CD14-positive monocyte (primary cell): ENCODE results near the gene SLU7. TPM values are rescaled to one million over a fixed set of nuclear protein-coding genes. Genes with fewer than 3 reads are reported as not detected.
A peak's percentile ranks its signal among the peaks of the same experiment; 100 is the strongest.

Experiments
- DNase-seq, 3 donors: peaks; one replicate each; pipeline ENCODE4 v3.0.0-alpha.2; 2011 to 2022
- H2AFZ ChIP-seq: 2 replicates; pipeline ENCODE4 v1.6.0; 2012; ENCODE audit warnings: mild to moderate bottlenecking, low read depth, low read length, inconsistent platforms; ENCODE audit not compliant: insufficient read depth, poor library complexity, severe bottlenecking
- H3K27ac ChIP-seq, 2 donors: 1 replicate in 1 of 2; 2 replicates in 1 of 2; pipeline ENCODE4 v1.5.1; 2012 to 2013; ENCODE audit warnings: low read length in 2 of 2, control low read depth in 1 of 2, inconsistent platforms in 1 of 2, low read depth in 1 of 2, mild to moderate bottlenecking in 1 of 2
- H3K27me3 ChIP-seq, 2 donors: one replicate each; pipeline versions ENCODE4 v1.6.0 to v1.6.1; 2011 to 2013; ENCODE audit warnings: low read length in 2 of 2; ENCODE audit not compliant: control insufficient read depth in 2 of 2, insufficient read depth in 2 of 2
- H3K36me3 ChIP-seq, 2 donors: replicated peaks in 1 of 2; 1 replicate in 1 of 2; 2 replicates in 1 of 2; pipeline versions ENCODE4 v1.5.1 to v1.6.1; 2012 to 2013; ENCODE audit warnings: low read length in 2 of 2, control low read depth in 1 of 2, inconsistent platforms in 1 of 2, mild to moderate bottlenecking in 1 of 2; ENCODE audit not compliant: insufficient read depth in 2 of 2, control insufficient read depth in 1 of 2
- H3K4me1 ChIP-seq, 2 donors: 1 replicate in 1 of 2; 2 replicates in 1 of 2; pipeline versions ENCODE4 v1.5.1 to v1.6.1; 2012 to 2013; ENCODE audit warnings: low read length in 2 of 2, control low read depth in 1 of 2, inconsistent platforms in 1 of 2, mild to moderate bottlenecking in 1 of 2, moderate library complexity in 1 of 2; ENCODE audit not compliant: insufficient read depth in 2 of 2, control insufficient read depth in 1 of 2
- H3K4me2 ChIP-seq: replicated peaks from 2 replicates; pipeline ENCODE3; 2012; ENCODE audit warnings: low read length, moderate library complexity, mild to moderate bottlenecking; ENCODE audit not compliant: poor library complexity, severe bottlenecking; ENCODE audit errors: extremely low read depth
- H3K4me3 ChIP-seq, 3 experiments: fragments of 200-600 bp in 1 of 3; sonication (generic) in 1 of 3; replicated peaks in 1 of 3; 1 replicate in 2 of 3; 2 replicates in 1 of 3; pipeline ENCODE4 v1.5.1; 2011 to 2013; ENCODE audit warnings: low read length in 3 of 3, mild to moderate bottlenecking in 3 of 3, control low read depth in 2 of 3, low read depth in 2 of 3, inconsistent platforms in 1 of 3, moderate library complexity in 1 of 3
- H3K79me2 ChIP-seq: 2 replicates; pipeline ENCODE4 v1.6.0; 2012; ENCODE audit warnings: mild to moderate bottlenecking, control low read depth, inconsistent platforms, low read length, moderate library complexity; ENCODE audit not compliant: insufficient read depth
- H3K9ac ChIP-seq: 2 replicates; pipeline ENCODE4 v1.6.0; 2017; ENCODE audit warnings: low read length, mild to moderate bottlenecking; ENCODE audit not compliant: insufficient read depth, poor library complexity, severe bottlenecking
- H3K9me3 ChIP-seq, 2 donors: replicated peaks in 1 of 2; 1 replicate in 1 of 2; 2 replicates in 1 of 2; pipeline versions ENCODE4 v1.5.1 to v1.6.1; 2012 to 2013; ENCODE audit warnings: low read length in 2 of 2, control low read depth in 1 of 2; ENCODE audit not compliant: control insufficient read depth in 1 of 2, insufficient read depth in 1 of 2
- H4K20me1 ChIP-seq: 2 replicates; pipeline ENCODE4 v1.6.0; 2012; ENCODE audit warnings: mild to moderate bottlenecking, low read length, control low read depth, moderate library complexity; ENCODE audit not compliant: insufficient read depth
- H3K27ac Mint-ChIP-seq, 7 donors: one replicate each; pipeline ENCODE4 v1.8.0; 2020; ENCODE audit warnings: mild to moderate bottlenecking in 7 of 7, mixed read lengths in 7 of 7, moderate library complexity in 6 of 7, inconsistent platforms in 2 of 7
- H3K27me3 Mint-ChIP-seq, 3 donors: one replicate each; pipeline ENCODE4 v1.8.0; 2021 to 2022; ENCODE audit warnings: low read depth in 3 of 3, mild to moderate bottlenecking in 3 of 3, mixed read lengths in 3 of 3, moderate library complexity in 3 of 3, inconsistent platforms in 1 of 3
- H3K36me3 Mint-ChIP-seq, 2 donors: one replicate each; pipeline ENCODE4 v1.8.0; 2020; ENCODE audit warnings: mixed read lengths in 2 of 2, inconsistent platforms in 1 of 2, mild to moderate bottlenecking in 1 of 2
- H3K4me1 Mint-ChIP-seq: one replicate; pipeline ENCODE4 v1.8.0; 2020; ENCODE audit warnings: mild to moderate bottlenecking, mixed read lengths
- H3K4me3 Mint-ChIP-seq, 2 donors: one replicate each; pipeline ENCODE4 v1.8.0; 2020; ENCODE audit warnings: mild to moderate bottlenecking in 2 of 2, mixed read lengths in 2 of 2, moderate library complexity in 1 of 2
- H3K9me3 Mint-ChIP-seq, 7 donors: one replicate each; pipeline ENCODE4 v1.8.0; 2020 to 2022; ENCODE audit warnings: mixed read lengths in 7 of 7, mild to moderate bottlenecking in 6 of 7, moderate library complexity in 6 of 7, inconsistent platforms in 2 of 7
- CTCF ChIP-seq: fragments of 200-600 bp; IDR thresholded peaks from one replicate; pipeline ENCODE4 v1.8.0; 2022; ENCODE audit warnings: antibody characterized with exemption, mild to moderate bottlenecking
- WGBS: methylation state at CpG from one replicate; pipeline ENCODE4 v1.1.5; 2013; ENCODE audit warnings: missing lambda C conversion rate; ENCODE audit not compliant: insufficient coverage; 5-methylcytosine and 5-hydroxymethylcytosine counted together
- intact Hi-C, 2 donors: fragments of 100-400 bp; cut with micrococcal nuclease; formaldehyde crosslinking; loops; one replicate each; pipeline versions ENCODE4 v1.15.0 to v1.15.1; 2023
- polyA plus RNA-seq, 3 donors: library from polyadenylated mRNA; depleted of rRNA in 1 of 3; unstranded in 2 of 3; stranded (reverse) in 1 of 3; fragments of 300-500 nt in 2 of 3; fragments of >200 nt in 1 of 3; fragmentation: Illumina TruSeq in 2 of 3; gene quantifications; 1 replicate in 2 of 3; 2 replicates in 1 of 3; pipeline ENCODE4 v1.2.3, GENCODE V29; 2012 to 2021

The SLU7 gene
- polyA plus RNA-seq, 3 donors = 38.4 to 61.6 (median 42.3) TPM

- H3K9ac ChIP-seq = no peak overlapping the region
- no peak overlapping the region for H2AFZ ChIP-seq
- no peak overlapping the region for H3K4me3 ChIP-seq
- Mint-ChIP-seq H3K4me3 (no peak overlapping the region), H3K9me3 (peaks cover 0 to 2% (median 0%) of the 10 kb centered on the region in 7 donors), H3K27ac (peak overlapping the region in 1 of 7 donors; percentile 57), H3K27me3 (peaks cover 2 to 5% (median 3%) of the 10 kb centered on the region in 3 donors), H3K4me1 (peaks cover 25% of the 10 kb centered on the region), H3K36me3 (no peaks in the 10 kb centered on the region)
- no peaks in the 10 kb centered on the region for H3K27me3 ChIP-seq
- no peak overlapping the region for H3K27ac ChIP-seq
- intact Hi-C loops = no loop called here
- H3K4me1 ChIP-seq = peaks cover 22 to 28% of the 10 kb centered on the region in 2 donors
- H4K20me1 ChIP-seq = no peaks in the 10 kb centered on the region
- H3K4me2 ChIP-seq = no peak overlapping the region
- H3K9me3 ChIP-seq = no peaks in the 10 kb centered on the region
- no peak for DNase-seq
- H3K79me2 ChIP-seq = no peaks in the 10 kb centered on the region
- no peak for TF ChIP-seq CTCF
- H3K36me3 ChIP-seq = no peaks in the 10 kb centered on the region
- 65% methylated on average over 6 of the region's 7 CpGs for WGBS
Measured at GRCh38 chr5:160463740-160464465, 45.0 kb upstream of the SLU7 start.

- Histone ChIP-seq H3K27ac (no peak overlapping the region), H3K4me2 (no peak overlapping the region), H3K4me1 (peaks cover 20 to 21% of the 10 kb centered on the region in 2 donors), H3K79me2 (no peaks in the 10 kb centered on the region), H2AFZ (no peak overlapping the region), H3K27me3 (no peaks in the 10 kb centered on the region), H3K9me3 (no peaks in the 10 kb centered on the region), H3K36me3 (no peaks in the 10 kb centered on the region), H4K20me1 (no peaks in the 10 kb centered on the region), H3K9ac (no peak overlapping the region), H3K4me3 (no peak overlapping the region)
- 100% methylated on average over 2 of the region's 4 CpGs for WGBS
- Mint-ChIP-seq H3K27me3 (peaks cover 2 to 4% (median 2%) of the 10 kb centered on the region in 3 donors), H3K36me3 (no peaks in the 10 kb centered on the region), H3K27ac (no peak overlapping the region), H3K4me1 (peaks cover 19% of the 10 kb centered on the region), H3K9me3 (peaks cover 0 to 2% (median 0%) of the 10 kb centered on the region in 7 donors), H3K4me3 (no peak overlapping the region)
- DNase-seq = no peak
- intact Hi-C loops = no loop called here
- no peak for TF ChIP-seq CTCF
Measured at GRCh38 chr5:160463227-160463626, 44.3 kb upstream of the SLU7 start.
